H9 (cell line): ENCODE measurements around the gene SEMA3E. TPM values are rescaled to one million over a fixed set of nuclear protein-coding genes. Genes with fewer than 3 reads are reported as not detected.

Experiments
- DNase-seq: peaks from one replicate; pipeline ENCODE4 v3.0.0-alpha.2; 2017
- H2AFZ ChIP-seq: one replicate; pipeline ENCODE4 v1.6.1; 2013; ENCODE audit warnings: mild to moderate bottlenecking, low read length, control low read depth, moderate library complexity
- H2AK5ac ChIP-seq: 2 replicates; pipeline ENCODE4 v1.6.1; 2013; ENCODE audit warnings: low read length, control low read depth, mixed read lengths; ENCODE audit not compliant: insufficient read length
- H2BK120ac ChIP-seq: one replicate; pipeline ENCODE4 v1.6.1; 2013; ENCODE audit warnings: low read depth, mild to moderate bottlenecking, low read length, control low read depth, inconsistent platforms; ENCODE audit not compliant: poor library complexity, severe bottlenecking
- H2BK12ac ChIP-seq: 2 replicates; pipeline ENCODE4 v1.6.1; 2013; ENCODE audit warnings: low read length, control low read depth, mixed read lengths, low read depth; ENCODE audit not compliant: insufficient read length
- H2BK15ac ChIP-seq: 2 replicates; pipeline ENCODE4 v1.6.1; 2013; ENCODE audit warnings: low read depth, low read length, control low read depth
- H2BK20ac ChIP-seq: one replicate; pipeline ENCODE4 v1.6.1; 2013; ENCODE audit warnings: low read depth, mild to moderate bottlenecking, low read length, control low read depth, inconsistent platforms; ENCODE audit not compliant: poor library complexity, severe bottlenecking
- H2BK5ac ChIP-seq: 2 replicates; pipeline ENCODE4 v1.6.1; 2013; ENCODE audit warnings: low read length, control low read depth, mixed read lengths; ENCODE audit not compliant: insufficient read length
- H3K14ac ChIP-seq: 2 replicates; pipeline ENCODE4 v1.6.1; 2013; ENCODE audit warnings: low read length, control low read depth; ENCODE audit not compliant: insufficient read depth
- H3K18ac ChIP-seq: 2 replicates; pipeline ENCODE4 v1.6.1; 2013; ENCODE audit warnings: low read depth, mild to moderate bottlenecking, mixed read lengths, low read length, control low read depth; ENCODE audit not compliant: insufficient read length
- H3K23ac ChIP-seq: 2 replicates; pipeline ENCODE4 v1.6.1; 2013; ENCODE audit warnings: low read length, control low read depth, mixed read lengths, low read depth; ENCODE audit not compliant: insufficient read length
- H3K23me2 ChIP-seq: 2 replicates; pipeline ENCODE4 v1.6.1; 2013; ENCODE audit warnings: low read depth, mild to moderate bottlenecking, mixed read lengths, low read length, control low read depth; ENCODE audit not compliant: insufficient read length, poor library complexity, severe bottlenecking
- H3K27ac ChIP-seq: 2 replicates; pipeline ENCODE4 v1.5.1; 2013; ENCODE audit warnings: low read length, control low read depth, mixed read lengths, low read depth; ENCODE audit not compliant: insufficient read length
- H3K27me3 ChIP-seq: 2 replicates; pipeline ENCODE4 v1.6.1; 2013; ENCODE audit warnings: low read length, control low read depth, inconsistent platforms; ENCODE audit not compliant: insufficient read depth
- H3K4ac ChIP-seq: 2 replicates; pipeline ENCODE4 v1.6.1; 2013; ENCODE audit warnings: low read depth, mild to moderate bottlenecking, control low read depth, inconsistent platforms, low read length, moderate library complexity
- H3K4me1 ChIP-seq: 2 replicates; pipeline ENCODE4 v1.6.1; 2013; ENCODE audit warnings: low read length, control low read depth, inconsistent platforms; ENCODE audit not compliant: insufficient read depth
- H3K4me2 ChIP-seq: 2 replicates; pipeline ENCODE4 v1.6.1; 2013; ENCODE audit warnings: low read length, control low read depth, mixed read lengths; ENCODE audit not compliant: insufficient read length, insufficient read depth
- H3K56ac ChIP-seq: 2 replicates; pipeline ENCODE4 v1.6.1; 2013; ENCODE audit warnings: low read depth, mild to moderate bottlenecking, mixed read lengths, low read length, control low read depth; ENCODE audit not compliant: insufficient read length
- H3K79me1 ChIP-seq: 2 replicates; pipeline ENCODE4 v1.6.1; 2013; ENCODE audit warnings: low read depth, mild to moderate bottlenecking, moderate library complexity, low read length, control low read depth, inconsistent platforms; ENCODE audit not compliant: insufficient read depth, poor library complexity, severe bottlenecking
- H3K79me2 ChIP-seq: 2 replicates; pipeline ENCODE4 v1.6.1; 2013; ENCODE audit warnings: low read length, control low read depth, inconsistent platforms; ENCODE audit not compliant: insufficient read depth
- H3K9ac ChIP-seq: 2 replicates; pipeline ENCODE4 v1.6.1; 2013; ENCODE audit warnings: low read length, control low read depth, mixed read lengths; ENCODE audit not compliant: insufficient read length; ENCODE audit errors: extremely low read depth
- H3K9me3 ChIP-seq: one replicate; pipeline ENCODE4 v1.6.1; 2013; ENCODE audit warnings: low read depth, low read length, inconsistent platforms; ENCODE audit not compliant: control insufficient read depth
- H3T11ph ChIP-seq: one replicate; pipeline ENCODE4 v1.6.1; 2013; ENCODE audit warnings: mild to moderate bottlenecking, low read length, control low read depth, inconsistent platforms
- H4K20me1 ChIP-seq: one replicate; pipeline ENCODE4 v1.6.1; 2013; ENCODE audit not compliant: control insufficient read depth, insufficient read length, insufficient read depth
- H4K5ac ChIP-seq: 2 replicates; pipeline ENCODE4 v1.6.1; 2013; ENCODE audit warnings: low read depth, mild to moderate bottlenecking, mixed read lengths, low read length, control low read depth; ENCODE audit not compliant: insufficient read length
- H4K8ac ChIP-seq: replicated peaks from 2 replicates; pipeline ENCODE4 v1.6.1; 2013; ENCODE audit warnings: low read length, control low read depth, mixed read lengths, low read depth; ENCODE audit not compliant: insufficient read length
- H4K91ac ChIP-seq: 2 replicates; pipeline ENCODE4 v1.6.1; 2013; ENCODE audit warnings: low read depth, mild to moderate bottlenecking, moderate library complexity, mixed read lengths, low read length, control low read depth; ENCODE audit not compliant: insufficient read length
- H3K27ac Mint-ChIP-seq, 3 experiments: 2 replicates in 2 of 3; 3 replicates in 1 of 3; pipeline ENCODE4 v1.8.0; 2020 to 2021; ENCODE audit warnings: mixed read lengths in 3 of 3, mild to moderate bottlenecking in 1 of 3, moderate library complexity in 1 of 3
- H3K27me3 Mint-ChIP-seq: 2 replicates; pipeline ENCODE4 v1.8.0; 2021; ENCODE audit warnings: low read depth, mild to moderate bottlenecking, moderate library complexity, mixed read lengths
- H3K36me3 Mint-ChIP-seq, 3 experiments: 2 replicates in 2 of 3; 3 replicates in 1 of 3; pipeline ENCODE4 v1.8.0; 2020 to 2021; ENCODE audit warnings: low read depth in 3 of 3, mixed read lengths in 3 of 3; ENCODE audit not compliant: insufficient read depth in 1 of 3
- H3K4me1 Mint-ChIP-seq, 2 experiments: 2 replicates each; pipeline ENCODE4 v1.8.0; 2020; ENCODE audit warnings: mixed read lengths in 2 of 2
- H3K4me3 Mint-ChIP-seq, 2 experiments: 2 replicates in 1 of 2; 3 replicates in 1 of 2; pipeline ENCODE4 v1.8.0; 2020 to 2021; ENCODE audit warnings: mild to moderate bottlenecking in 2 of 2, mixed read lengths in 2 of 2, moderate library complexity in 1 of 2
- H3K9me3 Mint-ChIP-seq, 2 experiments: 2 replicates in 1 of 2; 3 replicates in 1 of 2; pipeline ENCODE4 v1.8.0; 2020; ENCODE audit warnings: mild to moderate bottlenecking in 2 of 2, mixed read lengths in 2 of 2, moderate library complexity in 1 of 2
- WGBS: extraction: QIAGEN DNeasy Blood & Tissue Kit; methylation state at CpG from one replicate; pipeline ENCODE4 v1.1.7; 2013; ENCODE audit warnings: missing lambda C conversion rate, low lambda C conversion rate, mixed read lengths; ENCODE audit not compliant: insufficient read length; ENCODE audit errors: extremely low coverage; 5-methylcytosine and 5-hydroxymethylcytosine counted together
- total RNA-seq: library from RNA; stranded (reverse); gene quantifications from 2 replicates; pipeline ENCODE4 v1.2.1, GENCODE V29; 2021
- TF ChIP-seq, protein P1 (sequence below): fragments of 200-600 bp; sonication (generic); conservative IDR thresholded peaks from 3 replicates; pipeline ENCODE4 v1.8.0; 2021; ENCODE audit warnings: antibody characterized with exemption, mild to moderate bottlenecking

Gene SEMA3E
- total RNA-seq, 1 experiment from 2014 or later: 0.39 TPM

DNA sequence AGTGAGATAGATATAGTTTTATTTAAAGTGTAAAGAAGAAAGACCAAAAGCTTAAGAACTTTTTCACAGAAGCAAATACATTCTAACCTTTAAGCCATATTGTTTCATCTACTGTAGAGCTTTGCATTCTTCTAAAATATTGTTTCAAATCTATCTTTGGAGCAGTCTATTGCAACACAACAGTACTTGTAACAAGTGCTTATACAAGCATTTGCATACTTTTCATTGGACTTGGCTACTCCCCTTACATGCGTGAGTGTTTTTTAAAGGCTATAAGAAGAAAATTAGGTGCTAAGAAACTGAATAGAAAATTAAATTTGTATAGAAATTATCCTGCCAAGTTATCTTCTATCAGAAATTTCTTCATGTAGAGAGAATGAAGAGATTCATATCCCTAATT, 45.3 kb downstream of the SEMA3E start:
- no peak overlapping the region for H3K4ac ChIP-seq
- no peaks in the 10 kb centered on the region for H3K27me3 Mint-ChIP-seq

More for the DNA sequence above, 45.3 kb downstream of the SEMA3E start:
- Mint-ChIP-seq H3K36me3 (peaks cover 0 to 6% (median 0%) of the 10 kb centered on the region in 3 experiments; a peak in 1 of 7 replicates), H3K4me3 (no peak overlapping the region), H3K27ac (no peak overlapping the region), H3K4me1 (peaks cover 5 to 7% of the 10 kb centered on the region in 2 experiments), H3K9me3 (no peaks in the 10 kb centered on the region; a peak in 1 of 5 replicates)
- Histone ChIP-seq H3K9me3 (no peaks in the 10 kb centered on the region), H3K14ac (no peak overlapping the region), H2BK15ac (no peak overlapping the region), H2BK120ac (no peak overlapping the region), H3T11ph (no peak overlapping the region), H3K56ac (no peak overlapping the region), H4K8ac (no peak overlapping the region), H4K91ac (no peak overlapping the region), H2BK20ac (no peak overlapping the region), H4K5ac (no peak overlapping the region), H3K79me1 (no peaks in the 10 kb centered on the region), H3K9ac (no peak overlapping the region), H3K23ac (no peak overlapping the region), H3K27ac (no peak overlapping the region), H2AFZ (no peak overlapping the region), H3K79me2 (no peaks in the 10 kb centered on the region), H3K4me2 (no peak overlapping the region), H3K27me3 (no peaks in the 10 kb centered on the region), H3K23me2 (no peaks in the 10 kb centered on the region), H2BK5ac (no peak overlapping the region), H4K20me1 (no peaks in the 10 kb centered on the region), H3K4me1 (no peaks in the 10 kb centered on the region), H2AK5ac (no peak overlapping the region), H2BK12ac (no peak overlapping the region), H3K18ac (no peak overlapping the region)
- no CpG with 5 or more reads among the region's 1 CpG for WGBS
- no peak for DNase-seq
- TF ChIP-seq, protein P1, sequence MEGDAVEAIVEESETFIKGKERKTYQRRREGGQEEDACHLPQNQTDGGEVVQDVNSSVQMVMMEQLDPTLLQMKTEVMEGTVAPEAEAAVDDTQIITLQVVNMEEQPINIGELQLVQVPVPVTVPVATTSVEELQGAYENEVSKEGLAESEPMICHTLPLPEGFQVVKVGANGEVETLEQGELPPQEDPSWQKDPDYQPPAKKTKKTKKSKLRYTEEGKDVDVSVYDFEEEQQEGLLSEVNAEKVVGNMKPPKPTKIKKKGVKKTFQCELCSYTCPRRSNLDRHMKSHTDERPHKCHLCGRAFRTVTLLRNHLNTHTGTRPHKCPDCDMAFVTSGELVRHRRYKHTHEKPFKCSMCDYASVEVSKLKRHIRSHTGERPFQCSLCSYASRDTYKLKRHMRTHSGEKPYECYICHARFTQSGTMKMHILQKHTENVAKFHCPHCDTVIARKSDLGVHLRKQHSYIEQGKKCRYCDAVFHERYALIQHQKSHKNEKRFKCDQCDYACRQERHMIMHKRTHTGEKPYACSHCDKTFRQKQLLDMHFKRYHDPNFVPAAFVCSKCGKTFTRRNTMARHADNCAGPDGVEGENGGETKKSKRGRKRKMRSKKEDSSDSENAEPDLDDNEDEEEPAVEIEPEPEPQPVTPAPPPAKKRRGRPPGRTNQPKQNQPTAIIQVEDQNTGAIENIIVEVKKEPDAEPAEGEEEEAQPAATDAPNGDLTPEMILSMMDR: no peak
